Stimulated activated CD4-positive, alpha-beta T cell treated with anti-CD3 and anti-CD28 coated beads, Interleukin-12 subunit alpha, Interleukin-12 subunit beta, amount 100 ng/mL, for 24 hours (primary cell): ENCODE results near the gene ZC3H12A.

Experiments used
- DNase-seq, 2 experiments: peaks; one replicate each; pipeline ENCODE4 v3.0.0-alpha.2; 2020; ENCODE audit warnings: low read depth in 2 of 2

Gene ZC3H12A

DNA sequence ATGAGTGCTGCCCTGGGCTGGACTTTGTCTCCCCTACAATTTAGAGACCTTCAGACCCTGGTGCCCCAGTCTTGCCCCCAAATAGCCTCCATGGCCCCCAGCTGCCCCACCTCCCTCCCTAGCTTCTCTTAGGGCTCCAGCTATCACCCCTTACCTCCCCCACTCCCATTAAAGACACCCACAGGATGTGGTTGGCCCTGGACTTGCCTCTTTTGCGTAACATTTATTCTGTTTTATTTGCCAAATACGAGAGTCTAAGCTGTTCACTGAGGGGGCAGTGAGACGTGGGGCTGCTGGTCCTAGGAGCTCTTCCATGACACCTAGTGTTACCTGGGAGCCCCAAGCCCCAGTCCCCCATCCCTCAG is 4.5 kb downstream of the ZC3H12A start:
- DNase-seq: peak in 1 of 2 experiments; percentile 26

DNA sequence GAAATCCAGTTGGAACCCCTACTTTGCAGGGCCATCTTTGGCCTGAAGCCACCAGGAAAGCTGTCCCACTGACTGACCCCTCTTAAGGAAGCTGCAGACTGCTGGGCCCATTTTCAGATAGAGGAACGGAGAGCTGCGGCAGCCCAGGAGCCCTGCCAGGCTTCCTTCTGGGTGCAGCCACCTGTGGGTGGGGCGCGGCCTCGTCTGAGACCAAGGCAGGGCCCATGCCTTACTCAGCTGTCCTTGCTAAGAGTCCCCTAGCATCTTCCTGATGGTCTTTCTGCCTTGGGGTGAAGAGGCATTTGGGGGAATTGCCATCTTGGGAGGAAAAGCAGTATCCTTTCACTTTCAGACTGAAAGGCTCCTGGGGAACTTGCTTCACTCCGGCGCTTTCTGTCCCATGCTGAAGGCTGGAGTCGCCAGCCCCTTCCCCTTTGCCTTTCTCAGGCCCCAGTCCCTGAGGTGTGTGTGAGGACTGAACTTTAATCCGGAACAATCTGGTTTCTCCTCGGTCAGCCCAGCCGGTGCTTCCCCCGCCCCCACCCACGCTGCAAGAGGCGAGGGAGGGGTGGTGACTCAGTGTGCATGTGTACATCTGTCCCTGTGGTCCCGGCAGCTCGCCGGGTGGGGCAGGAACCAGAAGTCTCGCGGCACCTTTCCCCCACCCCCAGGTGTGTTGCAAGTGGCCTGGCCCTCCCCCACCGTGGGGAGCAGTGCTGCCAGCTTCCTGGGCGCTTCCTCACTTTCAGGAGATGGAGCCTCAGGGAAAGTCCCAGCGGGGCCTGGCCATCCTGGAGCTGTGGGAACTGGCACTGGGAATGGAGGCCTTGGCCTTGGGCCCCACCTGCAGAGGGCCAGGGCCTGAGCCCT is 5.1 kb downstream of the ZC3H12A start:
- peak; percentile 84 to 88 for DNase-seq

DNA sequence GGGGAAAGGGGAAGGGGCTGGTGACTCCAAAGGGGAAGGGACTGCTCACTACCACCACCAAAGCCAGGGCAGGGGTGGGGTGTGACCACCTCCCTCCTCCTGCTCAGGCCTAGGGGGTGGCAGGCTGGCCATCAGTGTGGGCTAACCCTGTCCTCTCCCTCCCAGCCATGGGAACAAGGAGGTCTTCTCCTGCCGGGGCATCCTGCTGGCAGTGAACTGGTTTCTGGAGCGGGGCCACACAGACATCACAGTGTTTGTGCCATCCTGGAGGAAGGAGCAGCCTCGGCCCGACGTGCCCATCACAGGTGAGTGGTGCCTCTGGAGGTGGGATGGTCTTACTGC is 5.7 kb downstream of the ZC3H12A start:
- DNase-seq: no peak

DNA sequence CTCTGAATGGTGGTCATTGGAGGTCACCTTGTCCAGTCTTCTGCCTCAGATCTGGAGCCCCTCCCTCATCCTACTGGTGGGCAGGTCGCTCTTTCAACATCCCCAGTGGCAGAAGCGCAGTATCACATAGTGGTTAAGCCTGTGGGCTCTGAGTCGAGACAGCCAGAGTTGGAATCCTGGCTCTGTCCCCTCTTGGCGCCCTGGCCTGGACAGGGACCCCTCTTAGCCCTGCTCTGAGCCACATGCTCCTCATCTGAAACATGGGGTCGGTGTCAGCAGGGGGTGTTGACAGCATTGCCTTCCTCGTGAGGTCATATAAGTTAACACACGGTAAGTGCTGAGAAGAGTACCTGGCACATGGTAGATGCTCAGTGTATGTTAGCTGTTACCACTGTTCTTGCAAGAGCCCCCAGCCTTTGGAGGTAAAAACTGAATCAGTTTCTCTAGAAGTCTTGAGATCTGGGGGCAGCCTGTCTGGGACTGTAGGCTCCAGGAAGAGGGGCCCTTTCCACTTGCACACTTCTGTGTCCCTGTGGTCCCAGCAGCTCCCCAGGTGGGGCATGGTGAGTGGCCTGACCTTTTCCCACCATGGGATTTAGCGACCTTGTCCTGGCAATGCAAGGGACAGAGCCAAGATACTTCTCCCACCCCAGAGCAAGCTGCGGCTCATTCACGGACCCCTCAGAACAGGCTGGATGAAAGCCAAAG is 6.4 kb downstream of the ZC3H12A start:
- DNase-seq: no peak

DNA sequence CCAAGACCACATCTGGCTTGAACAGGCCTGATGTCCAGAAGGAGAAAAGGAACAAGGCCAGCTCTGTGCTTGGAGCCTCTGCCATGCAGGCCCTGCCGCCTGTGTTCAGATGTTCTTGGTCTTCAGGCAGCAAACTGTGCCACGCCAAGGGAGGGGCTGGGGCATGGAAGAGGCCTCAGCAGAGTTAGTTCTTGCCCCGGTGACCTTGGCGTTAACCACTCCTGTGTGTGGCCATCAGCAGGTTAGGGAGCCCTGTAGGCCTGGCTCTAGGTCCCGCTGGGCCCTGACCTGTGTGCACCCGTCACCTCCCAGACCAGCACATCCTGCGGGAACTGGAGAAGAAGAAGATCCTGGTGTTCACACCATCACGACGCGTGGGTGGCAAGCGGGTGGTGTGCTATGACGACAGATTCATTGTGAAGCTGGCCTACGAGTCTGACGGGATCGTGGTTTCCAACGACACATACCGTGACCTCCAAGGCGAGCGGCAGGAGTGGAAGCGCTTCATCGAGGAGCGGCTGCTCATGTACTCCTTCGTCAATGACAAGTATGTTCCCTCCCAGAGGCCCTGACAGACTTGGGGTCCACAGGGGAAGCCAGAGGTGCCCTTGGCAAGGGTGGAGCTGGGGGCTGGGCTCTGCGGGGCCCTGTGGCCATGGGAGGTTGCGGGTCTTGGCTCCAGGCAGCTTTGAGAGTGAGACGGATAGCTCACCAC is 7.1 kb downstream of the ZC3H12A start:
- peak in 1 of 2 experiments; percentile 39 for DNase-seq

DNA sequence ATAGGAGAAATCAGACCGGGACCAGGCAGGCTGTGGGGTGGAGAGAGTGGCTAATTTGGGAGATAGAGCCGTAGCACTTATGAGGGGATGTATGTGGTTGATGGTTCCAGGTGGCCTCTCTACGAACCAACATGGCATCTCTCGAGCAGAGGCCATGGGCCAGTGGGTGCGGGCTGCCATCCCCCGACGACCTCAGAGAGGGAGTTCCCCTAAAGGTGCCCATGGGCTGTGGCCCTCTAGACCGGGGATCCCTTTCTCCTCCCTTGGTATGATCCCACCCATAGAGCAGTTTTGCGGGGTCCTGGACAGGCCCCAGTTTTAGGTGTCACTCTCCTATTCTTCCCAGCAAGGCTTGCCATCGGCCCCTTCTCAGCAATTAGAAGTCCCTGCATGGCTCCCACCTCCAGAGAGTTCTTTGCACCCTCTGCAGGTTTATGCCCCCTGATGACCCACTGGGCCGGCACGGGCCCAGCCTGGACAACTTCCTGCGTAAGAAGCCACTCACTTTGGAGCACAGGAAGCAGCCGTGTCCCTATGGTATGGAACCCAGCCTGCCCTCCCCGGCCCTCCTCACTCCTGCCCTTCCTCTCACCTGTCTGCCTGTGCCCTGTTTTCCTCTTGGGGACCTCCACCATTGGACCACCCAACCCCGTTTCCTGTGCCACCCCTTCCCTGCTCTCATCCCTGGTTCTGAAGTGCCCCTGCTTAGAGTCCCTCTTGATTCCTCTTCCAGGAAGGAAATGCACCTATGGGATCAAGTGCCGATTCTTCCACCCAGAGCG is 7.8 kb downstream of the ZC3H12A start:
- no peak for DNase-seq

DNA sequence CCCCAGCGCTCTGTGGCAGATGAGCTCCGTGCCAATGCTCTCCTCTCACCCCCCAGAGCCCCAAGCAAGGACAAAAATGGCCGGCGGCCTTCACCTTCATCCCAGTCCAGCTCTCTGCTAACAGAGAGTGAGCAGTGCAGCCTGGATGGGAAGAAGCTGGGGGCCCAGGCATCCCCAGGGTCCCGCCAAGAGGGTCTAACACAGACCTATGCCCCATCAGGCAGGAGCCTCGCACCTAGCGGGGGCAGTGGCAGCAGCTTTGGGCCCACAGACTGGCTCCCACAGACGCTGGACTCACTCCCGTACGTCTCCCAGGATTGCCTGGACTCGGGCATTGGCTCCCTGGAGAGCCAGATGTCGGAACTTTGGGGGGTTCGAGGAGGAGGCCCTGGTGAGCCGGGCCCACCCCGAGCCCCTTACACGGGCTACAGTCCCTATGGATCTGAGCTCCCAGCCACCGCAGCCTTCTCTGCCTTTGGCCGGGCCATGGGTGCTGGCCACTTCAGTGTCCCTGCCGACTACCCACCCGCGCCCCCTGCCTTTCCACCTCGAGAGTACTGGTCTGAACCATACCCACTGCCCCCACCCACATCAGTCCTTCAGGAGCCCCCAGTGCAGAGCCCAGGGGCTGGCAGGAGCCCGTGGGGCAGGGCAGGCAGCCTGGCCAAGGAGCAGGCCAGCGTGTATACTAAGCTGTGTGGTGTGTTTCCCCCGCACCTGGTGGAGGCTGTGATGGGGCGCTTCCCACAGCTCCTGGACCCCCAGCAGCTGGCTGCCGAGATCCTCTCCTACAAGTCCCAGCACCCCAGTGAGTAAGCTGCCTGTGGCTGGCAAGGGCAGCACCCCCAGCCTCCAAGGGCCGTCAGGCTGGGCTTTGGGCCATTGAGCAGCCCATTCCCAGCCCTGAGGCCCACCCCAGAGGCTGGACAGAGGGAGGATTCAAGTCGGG is 8.7 kb downstream of the ZC3H12A start:
- DNase-seq: no peak

DNA sequence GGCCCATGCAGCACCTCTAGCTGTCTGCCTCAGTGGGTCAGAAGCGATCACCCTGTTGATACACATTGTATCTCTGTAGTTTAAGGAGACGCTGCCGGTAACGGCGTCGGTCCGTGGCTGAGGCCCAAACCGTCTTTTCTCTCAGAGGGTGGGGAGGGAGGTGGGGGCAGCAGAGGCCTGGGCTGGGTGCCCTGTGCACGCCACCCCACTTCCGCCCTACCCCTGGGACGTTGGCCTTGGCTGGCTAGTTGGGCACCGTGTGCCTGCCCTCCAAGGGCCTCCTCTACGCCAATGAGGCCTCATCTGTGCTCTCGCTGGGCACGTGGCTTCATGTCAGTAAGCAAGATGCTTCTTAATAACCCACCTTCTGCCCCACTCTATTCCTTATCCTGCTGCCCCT is 9.4 kb downstream of the ZC3H12A start:
- DNase-seq: no peak

DNA sequence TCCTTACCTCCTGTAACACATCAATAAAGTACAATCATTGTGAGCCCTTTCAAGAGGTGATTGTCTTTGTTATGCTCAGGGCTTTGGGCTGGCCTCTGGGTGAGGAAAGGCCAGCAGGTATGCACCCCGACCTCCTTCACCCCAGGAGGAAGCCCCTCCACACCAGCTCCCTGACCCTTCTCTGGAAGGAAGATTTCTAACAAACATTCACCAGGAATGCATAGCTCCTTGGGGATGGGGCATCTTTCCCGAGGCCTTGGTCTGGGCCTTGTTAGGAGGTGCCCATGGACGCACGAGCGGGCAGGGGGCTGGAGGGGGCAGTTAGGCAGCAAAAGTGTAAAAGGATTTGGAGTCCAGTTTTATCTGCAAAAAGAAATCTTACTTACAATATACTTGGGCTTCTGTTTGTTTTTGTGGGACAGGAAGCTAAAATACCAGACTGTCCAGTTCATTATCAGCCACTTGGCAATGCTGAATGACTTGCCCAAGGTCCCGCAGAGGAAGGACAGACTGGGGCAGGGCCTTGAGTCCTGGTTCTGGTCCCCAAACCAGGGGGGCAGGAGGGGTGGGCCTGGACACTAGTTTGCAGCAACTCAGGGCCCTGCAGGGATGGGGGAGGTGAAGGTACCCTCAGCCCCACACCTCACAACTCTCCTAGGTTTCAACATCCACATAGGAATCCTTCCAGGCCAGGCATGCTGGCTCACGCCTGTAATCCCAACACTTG is 10.1 kb downstream of the ZC3H12A start:
- DNase-seq: no peak

DNA sequence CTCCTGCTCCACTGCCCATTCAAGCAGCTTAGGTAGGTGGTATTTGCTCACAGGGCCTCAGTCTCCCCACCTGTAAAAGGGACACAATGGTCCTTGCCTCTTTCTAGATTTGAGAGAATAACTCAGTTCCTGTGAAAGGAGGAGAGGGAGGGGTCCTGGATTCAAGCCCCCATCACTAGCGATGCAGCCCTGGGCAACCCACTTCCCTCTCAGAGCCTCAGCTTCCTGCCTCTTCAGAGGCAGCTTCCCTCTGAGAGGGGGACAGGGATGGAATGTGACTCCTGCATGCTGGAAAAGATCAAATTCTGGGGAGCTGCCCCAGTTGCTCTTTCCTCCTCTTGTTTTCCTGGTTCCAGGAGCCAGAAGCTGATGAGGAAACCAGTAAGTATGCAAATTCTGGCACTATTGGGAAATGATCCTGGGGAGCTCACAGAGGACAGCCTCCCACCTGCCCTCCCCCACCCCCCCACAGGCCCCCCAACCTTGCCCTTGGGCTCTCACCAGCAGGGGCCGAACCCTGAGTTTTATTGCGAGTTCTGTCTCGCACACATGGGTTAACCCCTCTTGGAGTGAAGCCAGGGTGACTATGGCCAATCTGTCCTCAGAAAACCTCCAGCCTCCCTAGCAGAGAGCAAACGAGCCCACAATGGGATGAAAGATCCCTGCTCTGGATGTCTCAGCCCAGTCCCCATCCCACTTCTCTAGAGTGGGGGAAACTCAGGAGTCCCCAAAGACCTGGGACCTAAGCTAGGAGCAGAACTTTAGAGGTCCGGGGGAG is 11.7 kb downstream of the ZC3H12A start:
- no peak for DNase-seq

DNA sequence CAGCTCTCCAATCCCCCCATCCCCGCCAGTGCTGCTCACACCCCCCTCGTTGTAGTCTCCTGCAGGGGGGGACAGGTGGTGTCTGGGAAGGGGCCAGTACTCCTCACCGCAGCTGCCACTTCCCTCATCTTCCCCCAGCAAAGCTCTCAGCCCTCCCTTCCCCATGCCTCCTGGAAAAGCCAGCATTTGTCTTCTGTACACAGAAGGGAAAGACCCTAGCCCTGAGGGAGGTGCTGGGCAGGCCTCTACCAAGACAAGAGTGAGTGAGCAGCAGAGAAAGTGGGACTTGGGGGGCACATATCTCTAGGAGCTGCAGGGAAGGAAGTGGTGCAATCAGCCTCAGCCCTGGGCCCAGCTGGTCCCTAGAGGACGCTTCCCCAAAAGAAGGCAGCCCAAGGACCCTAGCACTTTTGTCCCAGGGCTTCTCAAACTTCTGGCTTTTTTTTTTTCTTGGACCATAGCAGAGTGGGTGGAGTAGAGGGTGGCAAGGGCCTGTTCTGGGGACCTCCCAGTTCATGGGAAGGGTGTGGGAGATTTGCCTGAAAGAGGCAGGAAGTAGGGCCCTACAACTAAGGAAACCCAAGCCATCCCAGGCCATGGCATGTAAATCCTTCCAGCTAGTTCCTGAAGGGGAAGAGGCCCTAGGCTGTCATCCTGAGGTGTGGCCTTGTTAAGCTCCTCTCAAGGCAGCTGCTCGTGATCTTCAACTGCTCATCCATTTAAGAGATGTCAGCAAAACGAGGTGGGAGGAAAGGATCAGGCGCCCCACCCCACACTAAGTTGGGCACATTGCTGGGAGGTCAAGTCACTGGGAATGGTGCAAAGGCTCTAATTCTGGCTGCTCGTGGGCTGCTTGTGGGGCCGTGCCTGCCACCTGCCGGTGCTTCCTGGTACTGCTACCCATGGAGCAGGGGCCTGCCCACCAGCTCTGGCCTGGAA is 12.6 kb downstream of the ZC3H12A start:
- DNase-seq: peak; percentile 60 to 80

DNA sequence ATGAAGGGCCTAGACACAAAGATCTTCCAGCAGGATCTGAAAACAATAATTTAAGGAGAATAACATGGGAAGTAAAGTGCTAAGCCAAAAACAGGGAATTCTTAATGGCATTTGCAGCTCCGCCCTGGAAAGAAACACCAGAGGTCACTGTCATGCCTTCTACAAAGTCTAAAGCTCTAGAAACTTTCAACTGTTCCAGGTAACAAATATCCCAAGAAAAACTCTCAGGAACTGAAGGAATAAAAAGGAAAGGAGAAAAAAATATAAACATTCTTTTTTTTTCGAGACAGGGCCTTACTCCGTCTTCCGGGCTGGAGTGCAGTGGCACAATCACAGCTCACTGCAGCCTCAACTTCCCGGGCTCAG is 13.2 kb downstream of the ZC3H12A start:
- DNase-seq: no peak

DNA sequence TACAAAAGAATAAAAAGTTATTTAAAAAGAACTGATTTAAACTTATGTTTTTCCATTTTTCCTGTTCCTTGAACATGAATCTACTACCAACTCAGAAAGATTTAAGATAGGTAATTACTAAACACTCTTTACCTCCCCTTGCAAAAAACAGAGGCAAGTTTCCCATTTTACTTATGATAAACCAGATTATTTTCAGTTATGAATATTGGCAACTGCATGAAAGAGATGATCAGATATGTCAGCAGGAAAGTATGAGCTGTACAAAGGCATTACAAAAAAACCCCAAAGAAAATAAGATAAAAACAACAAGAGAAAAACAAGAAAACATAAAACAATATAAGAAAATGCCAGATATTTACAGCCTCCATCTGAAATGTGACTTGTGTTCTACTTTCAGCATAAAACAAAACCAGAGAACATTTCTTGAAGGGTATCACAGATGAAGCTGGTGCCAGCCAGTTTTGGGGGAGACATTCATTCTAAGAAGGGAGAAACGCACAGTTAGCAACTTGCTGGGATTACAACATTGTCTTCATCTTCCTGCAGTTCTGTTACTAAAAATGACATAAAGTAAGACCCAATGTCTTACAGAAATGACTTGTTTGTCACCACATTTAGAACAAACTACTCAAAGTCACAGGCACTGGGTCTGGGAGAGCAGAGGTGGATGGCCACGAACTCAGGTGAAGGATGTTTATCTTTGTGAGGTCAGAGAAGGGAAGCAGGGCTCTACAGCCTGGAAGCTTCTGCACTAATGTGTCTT is 19.1 kb downstream of the ZC3H12A start:
- DNase-seq: no peak

DNA sequence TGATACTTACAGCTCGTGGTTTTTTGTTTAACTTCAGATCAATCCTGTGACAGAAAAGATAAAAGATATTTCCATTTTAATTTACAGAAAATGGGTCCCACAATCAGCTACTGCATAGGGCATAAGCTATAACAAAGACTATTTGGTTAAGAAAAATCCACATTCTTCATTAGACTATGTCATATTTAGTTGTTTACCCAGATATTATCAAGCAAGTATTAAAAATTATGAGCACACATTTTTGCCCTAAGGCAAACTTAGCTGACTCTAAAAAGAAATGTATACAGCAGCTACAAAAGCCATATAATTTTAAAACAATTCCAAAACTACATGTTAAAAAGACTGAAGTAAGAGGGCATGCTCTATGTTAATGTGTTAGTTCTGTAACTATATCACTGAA is 21.5 kb downstream of the ZC3H12A start:
- DNase-seq: no peak

DNA sequence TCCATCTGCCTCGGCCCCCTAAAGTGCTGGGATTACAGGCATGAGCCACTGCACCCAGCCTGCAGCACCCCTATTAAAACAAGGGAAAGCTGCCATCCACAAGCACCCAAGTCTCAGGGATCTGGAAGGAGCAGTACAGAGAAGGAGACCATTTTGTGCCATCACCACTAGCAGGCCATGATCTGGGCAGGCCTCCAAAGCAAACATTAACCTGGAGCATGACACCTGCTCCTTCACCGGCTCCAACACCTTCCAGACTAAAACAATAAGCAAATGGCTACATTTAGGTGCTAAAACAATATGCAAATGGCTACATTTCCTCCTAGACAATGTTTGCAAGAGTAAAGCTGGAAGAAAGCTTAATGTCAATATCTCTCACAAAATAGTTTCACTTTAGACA is 23.5 kb downstream of the ZC3H12A start:
- DNase-seq: no peak

DNA sequence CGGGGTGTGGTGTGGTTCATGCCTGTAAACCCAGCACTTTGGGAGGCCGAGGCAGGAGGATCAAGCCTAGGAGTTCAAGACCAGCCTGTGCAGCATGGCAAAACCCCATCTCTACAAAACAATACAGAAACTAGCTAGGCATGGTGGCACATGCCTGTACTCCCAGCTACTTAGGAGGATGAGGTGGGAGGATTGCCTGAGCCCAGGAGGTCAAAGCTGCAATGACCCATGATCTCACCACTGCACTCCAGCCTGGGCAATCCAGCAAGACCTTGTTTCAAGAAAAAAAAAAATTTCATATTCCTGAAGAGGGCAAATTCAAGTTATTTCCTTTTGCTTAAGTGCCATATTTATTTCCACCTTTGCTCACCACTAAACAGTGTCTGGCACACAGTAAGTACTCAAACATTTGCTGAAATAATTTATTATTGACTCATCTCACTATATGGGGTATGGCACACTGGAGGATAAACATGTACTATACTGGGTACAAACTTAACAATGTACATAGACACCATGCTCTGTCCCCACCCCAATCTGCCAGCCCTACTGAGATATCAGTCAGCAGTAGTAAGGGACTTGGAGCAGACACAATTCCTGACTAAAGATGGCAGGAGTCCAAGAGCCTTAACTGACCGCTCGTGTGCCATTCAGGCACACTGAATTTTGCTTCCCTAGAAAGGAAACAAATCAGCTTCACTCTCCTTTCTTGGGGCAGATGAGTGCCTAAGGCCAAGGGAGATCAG is 24.7 kb downstream of the ZC3H12A start:
- no peak for DNase-seq

DNA sequence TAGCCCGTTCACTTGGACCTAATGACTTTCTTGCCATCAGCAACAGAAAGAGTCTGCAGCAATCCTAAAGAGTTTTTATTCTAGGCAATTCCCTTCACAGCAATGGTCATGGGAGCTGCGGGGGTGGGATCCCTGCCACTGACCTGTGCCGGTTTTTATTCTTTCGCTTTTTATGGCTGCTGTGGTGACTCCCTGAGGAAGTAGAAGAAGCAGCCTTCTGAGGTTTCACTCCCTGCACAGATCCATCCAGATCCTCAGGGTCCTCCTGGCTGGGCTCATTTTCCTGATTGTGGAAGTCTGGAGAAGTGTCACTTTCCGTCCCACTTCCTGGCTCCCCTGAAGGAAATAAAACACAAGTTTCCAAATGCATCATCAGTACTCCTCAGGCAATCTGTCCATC is 27.3 kb downstream of the ZC3H12A start:
- no peak for DNase-seq
